GM12872 (cell line): Measurements from ENCODE around the gene LRRC1.

Experiments used
- TF ChIP-seq, protein P1 (sequence below): IDR thresholded peaks from 3 replicates; pipeline ENCODE4 v1.5.1; 2011; ENCODE audit warnings: low read depth, mild to moderate bottlenecking, low read length, moderate library complexity; ENCODE audit not compliant: insufficient read depth

The LRRC1 gene

DNA sequence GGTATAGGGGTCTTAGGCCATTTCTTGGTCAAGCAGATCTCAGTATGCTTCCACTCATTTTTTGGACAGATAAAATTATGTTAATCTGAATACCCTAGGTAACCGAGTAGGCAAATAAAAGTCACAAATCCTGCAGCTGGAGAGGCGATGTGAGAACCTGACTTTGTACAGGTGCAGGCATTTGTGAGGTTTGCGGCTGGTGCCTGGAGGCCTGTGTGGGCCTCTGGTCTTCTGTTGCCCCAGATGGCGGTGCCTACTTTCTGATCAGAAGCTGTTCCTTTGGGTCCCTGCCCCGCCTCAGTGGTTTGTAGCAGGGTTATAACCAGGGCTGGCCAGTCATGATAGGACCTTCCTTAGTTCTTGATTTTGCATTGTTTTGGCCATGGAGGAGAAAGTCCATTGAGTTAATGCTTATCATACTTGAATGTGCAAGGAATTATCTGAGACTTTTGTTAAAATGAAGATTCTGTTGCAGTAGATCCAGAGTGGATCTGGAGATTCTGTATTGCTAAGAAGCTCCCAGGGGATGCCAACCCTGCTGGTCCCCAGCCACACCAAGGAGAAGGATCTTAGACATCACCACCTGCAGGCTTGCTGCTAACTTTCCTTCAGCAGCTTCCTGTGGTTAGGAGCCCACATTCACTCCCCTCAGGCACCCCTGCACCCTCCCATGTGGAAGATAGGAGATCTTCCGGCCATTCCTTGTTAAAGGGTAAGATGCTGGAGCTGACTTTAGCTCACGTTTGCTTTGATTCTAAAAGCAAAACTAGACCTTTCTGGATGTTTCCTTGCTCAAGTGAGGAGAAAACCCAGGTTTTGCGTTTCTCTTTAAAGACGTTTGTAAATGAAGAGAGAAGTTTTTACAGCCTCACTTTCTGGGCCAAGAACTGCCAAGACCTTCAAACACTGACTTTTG lies 50.7 kb downstream of the LRRC1 start:
- TF ChIP-seq, protein P1, sequence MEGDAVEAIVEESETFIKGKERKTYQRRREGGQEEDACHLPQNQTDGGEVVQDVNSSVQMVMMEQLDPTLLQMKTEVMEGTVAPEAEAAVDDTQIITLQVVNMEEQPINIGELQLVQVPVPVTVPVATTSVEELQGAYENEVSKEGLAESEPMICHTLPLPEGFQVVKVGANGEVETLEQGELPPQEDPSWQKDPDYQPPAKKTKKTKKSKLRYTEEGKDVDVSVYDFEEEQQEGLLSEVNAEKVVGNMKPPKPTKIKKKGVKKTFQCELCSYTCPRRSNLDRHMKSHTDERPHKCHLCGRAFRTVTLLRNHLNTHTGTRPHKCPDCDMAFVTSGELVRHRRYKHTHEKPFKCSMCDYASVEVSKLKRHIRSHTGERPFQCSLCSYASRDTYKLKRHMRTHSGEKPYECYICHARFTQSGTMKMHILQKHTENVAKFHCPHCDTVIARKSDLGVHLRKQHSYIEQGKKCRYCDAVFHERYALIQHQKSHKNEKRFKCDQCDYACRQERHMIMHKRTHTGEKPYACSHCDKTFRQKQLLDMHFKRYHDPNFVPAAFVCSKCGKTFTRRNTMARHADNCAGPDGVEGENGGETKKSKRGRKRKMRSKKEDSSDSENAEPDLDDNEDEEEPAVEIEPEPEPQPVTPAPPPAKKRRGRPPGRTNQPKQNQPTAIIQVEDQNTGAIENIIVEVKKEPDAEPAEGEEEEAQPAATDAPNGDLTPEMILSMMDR, result no peak

DNA sequence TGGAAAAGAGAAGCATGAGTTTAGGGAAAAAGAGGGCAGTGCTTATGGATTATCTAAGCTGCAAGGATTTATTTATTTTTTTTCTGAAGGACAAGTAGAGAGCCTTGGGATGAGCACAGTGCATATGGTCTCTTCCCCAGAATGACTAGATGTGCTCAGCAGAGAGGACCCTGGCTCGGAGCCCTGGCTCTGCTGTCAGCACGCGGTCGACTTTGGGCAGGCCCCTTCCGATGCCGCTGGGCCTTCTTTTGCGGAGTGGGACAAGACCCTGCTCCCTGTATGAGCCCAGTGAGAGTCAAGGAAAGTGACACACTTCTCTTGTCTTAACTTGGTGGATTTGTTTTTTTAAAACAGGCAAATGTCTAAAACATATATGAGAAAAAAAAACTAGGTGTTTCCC lies 51.4 kb downstream of the LRRC1 start:
- TF ChIP-seq, protein P1, result no peak

DNA sequence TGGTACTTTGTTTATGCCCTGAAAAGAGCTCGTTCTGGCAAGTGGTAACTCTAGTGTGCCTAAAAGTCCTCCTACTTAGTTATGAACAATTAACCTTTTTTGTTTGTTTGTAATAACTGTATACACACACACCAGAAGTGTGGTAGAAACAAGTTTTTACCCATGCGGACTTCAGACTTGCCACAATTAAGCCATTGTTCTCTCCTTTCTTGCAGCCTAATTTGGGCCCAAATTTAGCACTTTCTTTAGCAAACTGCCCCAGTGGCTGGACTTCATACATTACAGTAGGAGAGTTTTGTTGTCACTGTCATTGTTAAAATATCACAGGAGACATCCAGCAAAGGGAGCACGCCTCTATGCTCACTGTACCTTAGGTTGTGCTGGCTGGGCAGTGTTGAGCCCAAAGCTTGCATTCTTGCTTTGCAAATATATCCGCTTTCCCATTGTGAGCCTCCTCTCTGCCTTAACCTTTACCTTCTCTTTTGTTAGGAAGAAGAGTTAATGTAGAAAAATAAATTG lies 53.0 kb downstream of the LRRC1 start:
- TF ChIP-seq, protein P1, result no peak

DNA sequence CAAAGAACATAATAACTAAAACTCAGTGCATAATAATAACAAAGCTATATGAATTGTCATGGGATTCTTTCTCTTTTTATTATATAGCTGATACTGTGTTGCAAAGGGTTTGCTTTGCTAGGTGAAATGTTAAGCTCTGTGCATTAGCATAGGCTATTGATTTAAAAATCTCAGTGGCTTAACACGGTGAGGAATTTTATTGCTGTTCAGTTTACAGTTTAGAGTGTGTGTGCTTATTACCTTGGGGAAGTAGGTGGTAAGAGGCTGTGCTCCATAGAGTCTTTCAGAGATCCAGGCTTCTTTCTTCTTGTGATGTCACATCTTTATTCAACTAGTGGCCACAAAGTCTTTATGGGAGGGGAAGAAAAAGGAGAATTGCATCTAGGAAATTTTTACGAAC lies 55.7 kb downstream of the LRRC1 start:
- TF ChIP-seq, protein P1, result no peak

DNA sequence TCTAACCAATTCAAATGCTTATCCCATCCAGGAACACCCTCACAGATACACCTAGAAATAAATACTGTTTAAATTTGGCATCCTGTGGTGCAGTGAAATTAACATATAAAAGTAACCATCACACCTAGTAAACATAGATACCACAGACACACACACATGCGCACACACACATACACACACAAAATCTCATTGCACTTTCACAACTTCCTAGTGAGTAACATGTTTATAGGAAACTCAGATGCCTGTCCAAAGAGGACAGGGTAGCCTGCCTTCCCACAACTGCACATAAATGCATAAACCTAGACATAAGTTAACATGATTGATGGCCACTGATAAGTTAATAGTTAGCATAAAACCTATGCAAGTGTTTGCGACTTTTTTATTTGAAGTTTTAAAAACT lies 56.8 kb downstream of the LRRC1 start:
- TF ChIP-seq, protein P1, result no peak

DNA sequence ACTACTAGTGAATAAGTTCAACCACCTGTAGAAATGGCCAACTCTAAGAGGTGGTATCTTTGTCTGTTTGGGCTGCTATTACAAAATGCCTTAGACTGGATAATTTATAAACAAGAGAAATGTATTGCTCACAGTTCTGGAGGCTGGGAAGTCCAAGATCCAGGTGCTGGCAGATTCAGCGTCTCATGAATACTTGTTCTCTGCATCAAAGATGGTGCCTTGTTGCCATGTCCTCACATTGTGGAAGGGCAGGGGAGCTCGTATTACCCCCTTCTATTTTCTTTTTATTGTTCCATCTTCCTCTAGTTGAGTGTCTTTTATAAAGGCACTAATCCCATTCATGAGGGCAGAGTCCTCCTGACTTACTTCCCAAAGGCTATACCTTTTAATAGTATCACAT lies 58.0 kb downstream of the LRRC1 start:
- TF ChIP-seq, protein P1, result no peak

DNA sequence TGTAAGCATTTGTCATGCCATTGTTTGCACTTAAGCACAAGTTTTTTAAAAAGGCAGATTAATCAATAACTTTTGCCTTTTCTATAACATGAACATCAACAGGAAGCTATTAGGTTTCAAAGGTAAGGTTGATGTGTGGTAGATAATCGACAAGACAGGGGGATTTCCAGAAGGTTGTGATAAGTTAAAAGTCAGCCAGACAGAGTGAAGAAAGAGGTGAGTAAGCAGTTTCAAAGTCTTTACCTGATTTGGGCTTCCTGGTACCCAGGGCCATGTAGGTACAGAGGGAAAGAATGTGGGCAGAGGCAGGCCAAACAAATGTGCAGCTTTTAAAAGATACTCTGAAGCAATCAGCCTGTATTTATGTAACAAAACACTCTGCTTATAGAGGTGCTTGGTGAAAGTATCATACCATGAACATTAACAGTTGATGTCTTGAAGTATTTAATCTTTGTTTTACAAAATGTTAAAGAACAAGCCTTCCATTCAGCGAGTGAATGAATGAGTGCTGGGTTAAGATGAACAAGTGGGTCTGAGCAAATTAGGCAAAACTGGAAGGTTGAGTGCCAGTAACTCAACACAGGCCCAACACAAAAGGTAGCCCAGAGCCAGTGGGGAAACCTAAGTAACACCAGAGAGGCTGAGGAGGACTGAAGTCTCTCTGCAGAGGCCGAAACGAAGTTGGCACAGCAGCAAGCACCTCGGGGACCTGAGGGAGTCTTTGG lies 60.2 kb downstream of the LRRC1 start:
- TF ChIP-seq, protein P1, result no peak
